ENCODE results near the gene ATAD1.

The ATAD1 gene

GRCh38 chr10:87702973-87703294 lies 115.1 kb downstream of the ATAD1 start:
- TF ChIP-seq CTCF (IDR thresholded peaks at IDR 0.05) = no peak
- no peaks in the 10 kb centered on the region for H3K36me3 Mint-ChIP-seq (ENCODE audit: low read depth)
- H3K27me3 Mint-ChIP-seq (ENCODE audit: low read depth, poor library complexity) = peaks cover 9% of the 10 kb centered on the region
- H3K27ac Mint-ChIP-seq = peak overlapping the region; percentile 78
- H3K4me3 Mint-ChIP-seq = no peak overlapping the region
- no peaks in the 10 kb centered on the region for H3K9me3 Mint-ChIP-seq
- DNase-seq = no peak
- no peaks in the 10 kb centered on the region for H3K4me1 Mint-ChIP-seq

- Mint-ChIP-seq H3K27me3 (ENCODE audit: low read depth, poor library complexity) (peaks cover 10% of the 10 kb centered on the region), H3K4me1 (no peaks in the 10 kb centered on the region), H3K36me3 (ENCODE audit: low read depth) (no peaks in the 10 kb centered on the region), H3K9me3 (no peaks in the 10 kb centered on the region), H3K27ac (no peak overlapping the region), H3K4me3 (no peak overlapping the region)
- DNase-seq = no peak
- no peak for TF ChIP-seq CTCF (IDR thresholded peaks at IDR 0.05)
Measured at GRCh38 chr10:87702260-87702972, 115.6 kb downstream of the ATAD1 start.

Measured in nephron progenitor cell (in vitro differentiated cells).